Measurements from ENCODE around the gene GPR78.

GPR78 gene

GRCh38 chr4:8580321-8581093 lies at the start of gene GPR78:
GPR78 (plus strand) TSS chr4:8580392; CDS start chr4:8580983, 591 bp downstream.
- no peak within 1 kb of the TSS for H3K4me3 ChIP-seq (ENCODE audit: low read depth, low read length)

GRCh38 chr4:8532245-8532781 lies 47.9 kb upstream of the GPR78 start:
- H3K4me3 ChIP-seq (ENCODE audit: low read depth, low read length) = no peak overlapping the region
- no peak for TF ChIP-seq CTCF (IDR thresholded peaks at IDR 0.05; ENCODE audit: low read depth, low read length)

More at GRCh38 chr4:8580321-8581093, at the start of gene GPR78:
- no peak for TF ChIP-seq CTCF (IDR thresholded peaks at IDR 0.05; ENCODE audit: low read depth, low read length)

GRCh38 chr4:8533274-8533865 lies 46.8 kb upstream of the GPR78 start:
- no peak for TF ChIP-seq CTCF (IDR thresholded peaks at IDR 0.05; ENCODE audit: low read depth, low read length)
- no peak overlapping the region for H3K4me3 ChIP-seq (ENCODE audit: low read depth, low read length)

GRCh38 chr4:8534129-8534528 lies 46.1 kb upstream of the GPR78 start:
- no peak overlapping the region for H3K4me3 ChIP-seq (ENCODE audit: low read depth, low read length)
- no peak for TF ChIP-seq CTCF (IDR thresholded peaks at IDR 0.05; ENCODE audit: low read depth, low read length)

GRCh38 chr4:8534611-8535010 lies 45.6 kb upstream of the GPR78 start:
- H3K4me3 ChIP-seq (ENCODE audit: low read depth, low read length) = no peak overlapping the region
- no peak for TF ChIP-seq CTCF (IDR thresholded peaks at IDR 0.05; ENCODE audit: low read depth, low read length)

GRCh38 chr4:8536467-8536866 lies 43.7 kb upstream of the GPR78 start:
- no peak for TF ChIP-seq CTCF (IDR thresholded peaks at IDR 0.05; ENCODE audit: low read depth, low read length)
- no peak overlapping the region for H3K4me3 ChIP-seq (ENCODE audit: low read depth, low read length)

- 0 out of 2 replicates have a peak overlapping the region, but pooled peaks have one; percentile 10 for H3K4me3 ChIP-seq (ENCODE audit: low read depth, low read length)
- no peak for TF ChIP-seq CTCF (IDR thresholded peaks at IDR 0.05; ENCODE audit: low read depth, low read length)
These were observed 43.1 kb upstream of the GPR78 start for GRCh38 chr4:8537041-8537461.
